ENCODE data around the gene CCDC183.

GRCh38 chr9:136794281-136794999 lies 1.7 kb upstream of the CCDC183 start:
- TF ChIP-seq CTCF (IDR thresholded peaks at IDR 0.05) (no peak), POLR2A (IDR thresholded peaks at IDR 0.05) (no peak)

All from sigmoid colon (tissue), 3 donors.